Activated T-helper 2 cell treated with anti-CD3 and anti-CD28 coated beads, Interferon-gamma antibody, Interleukin-2, Interleukin-4, amounts not matched to agents 10 μg/mL and 5 μg/mL and 100 μg/mL, durations not matched to agents 14 hours and 24 hours and 36 hours (primary cell): ENCODE data around the gene PANX3. TPM values are rescaled to one million over a fixed set of nuclear protein-coding genes. Genes with fewer than 3 reads are reported as not detected.

ENCODE experiments used
- total RNA-seq: library from RNA; stranded (reverse); gene quantifications from 2 replicates; pipeline ENCODE4 v1.2.3, GENCODE V29; 2022

The PANX3 gene
- total RNA-seq, 1 donor from 2014 or later, result not detected

Other genes with a start within 250 kb of the PANX3 start
- not detected in 2 replicates for gene OR8B2, start 226.9 kb upstream of the PANX3 start, total RNA-seq
- not detected in 2 replicates for gene OR8B3, start 212.4 kb upstream of the PANX3 start, total RNA-seq
- gene OR8B4, start 186.6 kb upstream of the PANX3 start, total RNA-seq, result not detected in 2 replicates
- not detected in 2 replicates for gene OR8B8, start 165.7 kb upstream of the PANX3 start, total RNA-seq
- not detected in 2 replicates for gene OR8B12, start 67.8 kb upstream of the PANX3 start, total RNA-seq
- not detected in 2 replicates for gene OR8A1, start 41.4 kb upstream of the PANX3 start, total RNA-seq
- 36.1 and 37.4 TPM in 2 replicates for gene TBRG1, start 11.4 kb downstream of the PANX3 start, total RNA-seq
- gene SIAE, start 62.3 kb downstream of the PANX3 start, total RNA-seq, result 5.0 and 5.2 TPM in 2 replicates
- gene SPA17, start 62.5 kb downstream of the PANX3 start, total RNA-seq, result 2.3 and 2.9 TPM in 2 replicates
- 5.0 and 6.7 TPM in 2 replicates for gene NRGN, start 128.5 kb downstream of the PANX3 start, total RNA-seq
- gene VSIG2, start 140.8 kb downstream of the PANX3 start, total RNA-seq, result not detected in 2 replicates
- 0.18 and 0.23 TPM in 2 replicates for gene ESAM, start 150.9 kb downstream of the PANX3 start, total RNA-seq
- gene MSANTD2, start 189.0 kb downstream of the PANX3 start, total RNA-seq, result 10.5 and 10.8 TPM in 2 replicates